ENCODE data around the gene RHO.
"Not testable (repeated sequence)": the region's sequence is repeated elsewhere in the genome, so short reads cannot be mapped to it uniquely, and the experiment has no call there.

Gene RHO

DNA sequence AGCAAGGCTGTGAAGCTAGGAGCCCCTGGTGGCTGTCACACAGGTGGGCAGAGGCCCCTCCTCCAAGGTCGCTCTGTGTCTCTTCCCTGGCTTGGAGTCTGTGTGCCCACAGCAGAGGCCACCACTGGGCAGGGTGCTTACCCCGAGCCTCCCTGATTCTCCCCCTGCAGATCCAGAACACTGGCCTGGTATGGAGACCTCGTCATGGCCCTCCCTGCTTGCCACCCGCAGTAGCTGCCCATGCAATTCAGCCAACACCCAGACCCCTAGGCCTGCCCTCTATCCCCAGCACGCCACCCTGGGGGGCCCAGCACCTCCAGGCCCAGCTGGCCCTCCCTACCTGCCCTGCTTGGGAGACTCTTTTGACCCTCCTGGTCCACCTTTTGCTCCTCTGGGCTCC, 5.5 kb upstream of the RHO start:
- no peak for DNase-seq

GRCh38 chr3:129524081-129524480, 4.4 kb upstream of the RHO start:
- DNase-seq: no peak

- DNase-seq: no peak
Observed at GRCh38 chr3:129525341-129525968, 3.0 kb upstream of the RHO start.

DNA sequence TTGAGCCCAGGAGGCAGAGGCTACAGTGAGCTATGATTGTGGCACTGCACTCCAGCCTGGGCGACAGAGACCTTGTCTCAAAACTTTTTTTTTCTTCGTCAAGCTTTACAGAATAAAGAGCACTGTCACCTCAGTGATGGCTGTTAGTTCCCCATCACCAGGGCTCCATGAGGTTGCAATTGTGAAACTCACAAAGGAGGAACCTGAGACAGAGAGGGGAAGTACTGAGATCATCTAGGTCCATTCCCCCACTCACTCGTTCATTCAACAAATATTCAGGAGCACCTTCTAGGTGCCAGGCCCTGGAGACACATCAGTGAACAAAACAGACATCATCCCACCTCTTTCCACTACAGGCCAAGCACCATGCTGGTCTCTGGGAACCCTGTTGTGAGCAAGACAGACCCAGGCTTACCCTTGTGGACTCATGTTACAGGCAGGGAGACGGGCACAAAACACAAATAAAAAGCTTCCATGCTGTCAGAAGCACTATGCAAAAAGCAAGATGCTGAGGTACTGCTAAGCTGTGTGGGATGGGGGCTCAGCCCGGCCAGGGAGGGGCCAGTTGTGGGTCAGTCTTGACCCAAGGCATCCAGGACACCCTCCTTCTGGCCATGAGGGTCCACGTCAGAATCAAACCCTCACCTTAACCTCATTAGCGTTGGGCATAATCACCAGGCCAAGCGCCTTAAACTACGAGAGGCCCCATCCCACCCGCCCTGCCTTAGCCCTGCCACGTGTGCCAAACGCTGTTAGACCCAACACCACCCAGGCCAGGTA, 2.1 kb upstream of the RHO start:
- no peak for DNase-seq

- DNase-seq: no peak
Observed at GRCh38 chr3:129527262-129527661, 1.2 kb upstream of the RHO start.

- no peak for DNase-seq
Observed at GRCh38 chr3:129529436-129530210, 1.2 kb downstream of the RHO start.

DNA sequence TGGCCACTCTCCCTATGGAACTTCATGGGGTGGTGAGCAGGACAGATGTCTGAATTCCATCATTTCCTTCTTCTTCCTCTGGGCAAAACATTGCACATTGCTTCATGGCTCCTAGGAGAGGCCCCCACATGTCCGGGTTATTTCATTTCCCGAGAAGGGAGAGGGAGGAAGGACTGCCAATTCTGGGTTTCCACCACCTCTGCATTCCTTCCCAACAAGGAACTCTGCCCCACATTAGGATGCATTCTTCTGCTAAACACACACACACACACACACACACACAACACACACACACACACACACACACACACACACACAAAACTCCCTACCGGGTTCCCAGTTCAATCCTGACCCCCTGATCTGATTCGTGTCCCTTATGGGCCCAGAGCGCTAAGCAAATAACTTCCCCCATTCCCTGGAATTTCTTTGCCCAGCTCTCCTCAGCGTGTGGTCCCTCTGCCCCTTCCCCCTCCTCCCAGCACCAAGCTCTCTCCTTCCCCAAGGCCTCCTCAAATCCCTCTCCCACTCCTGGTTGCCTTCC, 1.9 kb downstream of the RHO start:
- DNase-seq: no peak

DNA sequence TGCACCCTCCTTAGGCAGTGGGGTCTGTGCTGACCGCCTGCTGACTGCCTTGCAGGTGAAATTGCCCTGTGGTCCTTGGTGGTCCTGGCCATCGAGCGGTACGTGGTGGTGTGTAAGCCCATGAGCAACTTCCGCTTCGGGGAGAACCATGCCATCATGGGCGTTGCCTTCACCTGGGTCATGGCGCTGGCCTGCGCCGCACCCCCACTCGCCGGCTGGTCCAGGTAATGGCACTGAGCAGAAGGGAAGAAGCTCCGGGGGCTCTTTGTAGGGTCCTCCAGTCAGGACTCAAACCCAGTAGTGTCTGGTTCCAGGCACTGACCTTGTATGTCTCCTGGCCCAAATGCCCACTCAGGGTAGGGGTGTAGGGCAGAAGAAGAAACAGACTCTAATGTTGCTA, 2.4 kb downstream of the RHO start:
- DNase-seq: no peak

- no peak for DNase-seq
Observed at GRCh38 chr3:129531699-129532098, 3.3 kb downstream of the RHO start.

DNA sequence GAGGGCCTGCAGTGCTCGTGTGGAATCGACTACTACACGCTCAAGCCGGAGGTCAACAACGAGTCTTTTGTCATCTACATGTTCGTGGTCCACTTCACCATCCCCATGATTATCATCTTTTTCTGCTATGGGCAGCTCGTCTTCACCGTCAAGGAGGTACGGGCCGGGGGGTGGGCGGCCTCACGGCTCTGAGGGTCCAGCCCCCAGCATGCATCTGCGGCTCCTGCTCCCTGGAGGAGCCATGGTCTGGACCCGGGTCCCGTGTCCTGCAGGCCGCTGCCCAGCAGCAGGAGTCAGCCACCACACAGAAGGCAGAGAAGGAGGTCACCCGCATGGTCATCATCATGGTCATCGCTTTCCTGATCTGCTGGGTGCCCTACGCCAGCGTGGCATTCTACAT, 3.8 kb downstream of the RHO start:
- no peak for DNase-seq

DNA sequence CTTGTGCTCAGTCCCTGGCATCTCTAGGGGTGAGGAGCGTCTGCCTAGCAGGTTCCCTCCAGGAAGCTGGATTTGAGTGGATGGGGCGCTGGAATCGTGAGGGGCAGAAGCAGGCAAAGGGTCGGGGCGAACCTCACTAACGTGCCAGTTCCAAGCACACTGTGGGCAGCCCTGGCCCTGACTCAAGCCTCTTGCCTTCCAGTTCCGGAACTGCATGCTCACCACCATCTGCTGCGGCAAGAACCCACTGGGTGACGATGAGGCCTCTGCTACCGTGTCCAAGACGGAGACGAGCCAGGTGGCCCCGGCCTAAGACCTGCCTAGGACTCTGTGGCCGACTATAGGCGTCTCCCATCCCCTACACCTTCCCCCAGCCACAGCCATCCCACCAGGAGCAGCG, 5.0 kb downstream of the RHO start:
- DNase-seq: no peak

- peak; percentile 72 for DNase-seq
Observed at GRCh38 chr3:129534428-129535027, 6.1 kb downstream of the RHO start.

DNA sequence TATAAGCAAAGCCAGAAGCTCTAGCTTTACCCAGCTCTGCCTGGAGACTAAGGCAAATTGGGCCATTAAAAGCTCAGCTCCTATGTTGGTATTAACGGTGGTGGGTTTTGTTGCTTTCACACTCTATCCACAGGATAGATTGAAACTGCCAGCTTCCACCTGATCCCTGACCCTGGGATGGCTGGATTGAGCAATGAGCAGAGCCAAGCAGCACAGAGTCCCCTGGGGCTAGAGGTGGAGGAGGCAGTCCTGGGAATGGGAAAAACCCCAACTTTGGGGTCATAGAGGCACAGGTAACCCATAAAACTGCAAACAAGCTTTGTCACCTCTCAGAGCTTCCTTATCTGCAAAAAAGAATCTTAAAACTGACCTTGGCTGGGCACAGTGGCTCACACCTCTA, 6.6 kb downstream of the RHO start:
- DNase-seq: no peak

DNA sequence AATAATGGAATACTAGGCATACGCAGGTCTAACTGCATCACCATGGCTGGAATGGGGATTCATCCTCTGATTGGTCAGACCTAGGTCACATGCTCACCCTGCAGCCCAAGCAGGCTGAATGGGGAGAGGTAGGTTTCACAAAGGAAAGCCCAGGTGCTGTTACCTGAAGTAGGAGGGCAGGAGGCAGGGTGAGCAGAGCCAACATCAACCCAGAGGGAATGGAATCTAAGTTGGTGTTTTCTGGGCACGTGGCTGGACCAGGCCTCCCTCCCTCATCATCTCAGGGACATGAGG, 7.9 kb downstream of the RHO start:
- no peak for DNase-seq

GRCh38 chr3:129536804-129537203, 8.4 kb downstream of the RHO start:
- DNase-seq: no peak

DNA sequence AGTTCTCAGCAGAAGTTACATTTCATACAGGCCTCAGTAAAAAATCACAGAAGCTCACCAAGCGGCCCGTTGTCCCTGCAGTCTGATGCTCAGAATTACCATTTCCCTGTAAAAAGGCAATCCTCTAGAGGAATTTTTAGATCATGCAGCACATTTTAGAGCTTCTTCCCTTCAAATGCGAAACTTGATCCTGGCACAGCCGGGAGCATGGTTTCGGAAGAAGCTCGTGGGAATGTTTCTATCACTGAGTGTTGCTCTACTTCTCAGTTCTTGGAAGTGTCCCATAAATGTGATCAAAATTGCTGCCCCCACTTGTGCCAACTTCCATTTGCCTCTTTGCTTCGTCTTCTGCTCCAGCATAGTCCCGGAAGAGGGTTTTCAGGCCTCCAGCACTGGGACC, 10.8 kb downstream of the RHO start:
- no peak for DNase-seq

- DNase-seq: no peak
Observed at GRCh38 chr3:129540776-129541516, 12.5 kb downstream of the RHO start.

- no peak for DNase-seq
Observed at GRCh38 chr3:129542747-129543146, 14.3 kb downstream of the RHO start.

- DNase-seq: no peak
Observed at GRCh38 chr3:129543156-129543790, 14.8 kb downstream of the RHO start, which contains the start of gene H1-8. H1-8 (plus strand) TSS chr3:129543175; CDS start chr3:129543219, 44 bp downstream.

GRCh38 chr3:129543999-129544398, 15.6 kb downstream of the RHO start:
- no peak for DNase-seq

DNA sequence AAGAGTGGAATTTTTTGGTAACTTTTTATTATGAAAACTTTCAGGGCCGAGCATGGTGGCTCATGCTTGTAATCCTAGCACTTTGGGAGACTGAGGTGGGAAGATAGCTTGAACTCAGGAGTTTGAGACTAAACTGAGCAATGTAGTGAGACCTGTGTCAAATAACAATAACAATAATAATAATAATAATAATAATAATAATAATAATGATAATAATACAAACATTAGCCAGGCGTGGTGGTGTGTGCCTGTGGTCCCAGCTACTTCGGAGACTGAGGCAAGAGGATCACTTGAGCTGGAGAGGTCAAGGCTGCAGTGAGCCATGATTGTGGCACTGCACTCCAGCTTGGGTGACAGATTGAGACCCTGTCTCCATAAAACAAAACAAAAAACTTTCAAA, 17.5 kb downstream of the RHO start:
- DNase-seq: not testable (repeated sequence)

GRCh38 chr3:129547241-129547640, 18.8 kb downstream of the RHO start:
- no peak for DNase-seq

Measured in islet precursor cell (in vitro differentiated cells).